GM12878 (cell line): ENCODE data around the gene MARCHF6. TPM values are rescaled to one million over a fixed set of nuclear protein-coding genes. Genes with fewer than 3 reads are reported as not detected.
A peak's percentile ranks its signal among the peaks of the same experiment; 100 is the strongest.

Experiments used
- ATAC-seq: fragments of 200-7000 bp; cut with Tn5 transposase; 3 replicates; pipeline ENCODE4 v1.9.1; 2020; ENCODE audit warnings: mild to moderate bottlenecking, moderate library complexity
- BruUV-seq: library from RNA; stranded (reverse); fragments of 400-500 nt; replicated peaks from 2 replicates; lab custom pipeline; 2021; lab: Mats Ljungman, UMichigan
- CTCF ChIA-PET: fragments of 300-600 bp; sonication (Branson Sonifier 250); formaldehyde crosslinking; extraction: SDS; loops from one replicate; lab custom pipeline; 2021; ENCODE audit warnings: inconsistent platforms; lab: Yijun Ruan, JAX
- POLR2A ChIA-PET: fragments of 350-600 bp; formaldehyde crosslinking; extraction: SDS; loops from one replicate; lab custom pipeline; 2021; ENCODE audit warnings: inconsistent platforms; lab: Charles Lee
- RAD21 ChIA-PET: fragments of 300-600 bp; sonication (Branson Sonifier 250); formaldehyde crosslinking; loops from one replicate; lab custom pipeline; 2023; ENCODE audit warnings: antibody characterized with exemption; ENCODE audit not compliant: unreplicated experiment; lab: Charles Lee
- SMC1A ChIA-PET: fragments of 300-600 bp; sonication (Branson Sonifier 250); formaldehyde crosslinking; loops from one replicate; lab custom pipeline; 2023; ENCODE audit not compliant: unreplicated experiment, uncharacterized antibody; lab: Charles Lee
- DNase-seq: peaks from one replicate; pipeline ENCODE4 v3.0.0-alpha.2; 2011; ENCODE audit warnings: low read depth, low spot score
- FAIRE-seq: peaks from 3 replicates; lab custom pipeline; 2011; peaks lifted over from hg19 to GRCh38; lab: Jason Lieb, UNC
- H2AFZ ChIP-seq: 2 replicates; pipeline ENCODE4 v1.6.0; 2011; ENCODE audit warnings: low read depth, low read length, control low read depth; ENCODE audit not compliant: control insufficient read depth
- H3K27ac ChIP-seq: 2 replicates; pipeline ENCODE4 v1.5.1; 2011; ENCODE audit warnings: control low read depth; ENCODE audit not compliant: control insufficient read depth, insufficient read depth
- H3K27me3 ChIP-seq, 2 experiments: replicated peaks in 1 of 2; 2 replicates each; pipeline versions ENCODE4 v1.6.0 to v1.6.1; 2011; ENCODE audit warnings: low read length in 1 of 2; ENCODE audit not compliant: control insufficient read depth in 2 of 2, insufficient read depth in 2 of 2
- H3K36me3 ChIP-seq, 2 experiments: 2 replicates each; pipeline ENCODE4 v1.5.1; 2011; ENCODE audit warnings: low read length in 1 of 2; ENCODE audit not compliant: control insufficient read depth in 2 of 2, insufficient read depth in 2 of 2
- H3K4me1 ChIP-seq: 2 replicates; pipeline ENCODE4 v1.6.1; 2011; ENCODE audit warnings: mild to moderate bottlenecking, low read length, moderate library complexity, mixed read lengths; ENCODE audit not compliant: control insufficient read depth, insufficient read depth
- H3K4me2 ChIP-seq: 2 replicates; pipeline ENCODE4 v1.6.0; 2011; ENCODE audit warnings: control low read depth; ENCODE audit not compliant: control insufficient read depth, insufficient read depth
- H3K4me3 ChIP-seq: fragments of 200-600 bp; sonication (generic); 2 replicates; pipeline ENCODE4 v1.5.1; 2016
- H3K79me2 ChIP-seq: 2 replicates; pipeline ENCODE4 v1.6.0; 2011; ENCODE audit warnings: low read length; ENCODE audit not compliant: control insufficient read depth, insufficient read depth
- H3K9ac ChIP-seq: 2 replicates; pipeline ENCODE4 v1.8.0; 2011; ENCODE audit warnings: low read length, control low read depth, mixed read lengths; ENCODE audit not compliant: control insufficient read depth, insufficient read depth
- H3K9me3 ChIP-seq: replicated peaks from 3 replicates; pipeline ENCODE4 v1.5.1; 2011; ENCODE audit warnings: mild to moderate bottlenecking, low read length; ENCODE audit not compliant: control insufficient read depth, insufficient read depth
- H4K20me1 ChIP-seq: 2 replicates; pipeline ENCODE4 v1.6.0; 2011; ENCODE audit not compliant: control insufficient read depth, insufficient read depth
- ASH2L ChIP-seq: fragments of 300-600, 200-600 bp; sonication (generic); IDR thresholded peaks from 2 replicates; pipeline ENCODE4 v1.6.1; 2017; ENCODE audit warnings: low read depth, mild to moderate bottlenecking, borderline replicate concordance
- CUX1 ChIP-seq: IDR thresholded peaks from 2 replicates; pipeline ENCODE4 v1.6.1; 2012; ENCODE audit warnings: improper control_type of control experiment, low read depth, low read length; ENCODE audit not compliant: insufficient replicate concordance
- ESRRA ChIP-seq: IDR thresholded peaks from 2 replicates; pipeline ENCODE4 v1.6.1; 2012; ENCODE audit warnings: mild to moderate bottlenecking, low read length, improper control_type of control experiment
- IRF5 ChIP-seq: fragments of 450-650 bp; IDR thresholded peaks from 2 replicates; pipeline ENCODE4 v1.6.1; 2017; ENCODE audit warnings: borderline replicate concordance
- KLF5 ChIP-seq: fragments of 450-650 bp; IDR thresholded peaks from 2 replicates; pipeline ENCODE4 v1.6.1; 2014; ENCODE audit warnings: mild to moderate bottlenecking; ENCODE audit not compliant: partially characterized antibody
- NR2C2 ChIP-seq: IDR thresholded peaks from 2 replicates; pipeline ENCODE4 v1.6.1; 2011; ENCODE audit warnings: borderline replicate concordance, low read depth; ENCODE audit not compliant: control insufficient read depth, insufficient read length
- NRF1 ChIP-seq: conservative IDR thresholded peaks from 2 replicates; pipeline ENCODE4 v1.6.1; 2011; ENCODE audit warnings: mild to moderate bottlenecking, low read depth, low read length, improper control_type of control experiment
- RAD21 ChIP-seq: IDR thresholded peaks from 2 replicates; pipeline ENCODE4 v1.6.1; 2011; ENCODE audit warnings: mild to moderate bottlenecking, low read depth, low read length, moderate library complexity; ENCODE audit not compliant: insufficient read depth
- REST ChIP-seq: IDR thresholded peaks from 2 replicates; pipeline ENCODE4 v1.6.1; 2012; ENCODE audit warnings: mild to moderate bottlenecking, low read depth, low read length
- SMAD5 ChIP-seq: IDR thresholded peaks from 2 replicates; pipeline ENCODE4 v1.6.1; 2016; ENCODE audit warnings: antibody characterized with exemption, low read depth
- SMC3 ChIP-seq: IDR thresholded peaks from 2 replicates; pipeline ENCODE4 v1.6.1; 2011; ENCODE audit warnings: low read length, improper control_type of control experiment, borderline replicate concordance
- ZNF274 ChIP-seq: IDR thresholded peaks from one replicate; pipeline ENCODE4 v1.8.0; 2011; ENCODE audit not compliant: insufficient read length, insufficient read depth
- WGBS: methylation state at CpG from one replicate; pipeline ENCODE4 v1.1.6; 2016; ENCODE audit warnings: low lambda C conversion rate; ENCODE audit not compliant: insufficient replicate concordance, insufficient coverage; ENCODE audit errors: missing lambda C conversion rate; 5-methylcytosine and 5-hydroxymethylcytosine counted together
- in situ Hi-C: fragments of 300-500 bp; cut with MboI; formaldehyde crosslinking; loops from 9 replicates; pipeline ENCODE4 v1.14.3; 2018; ENCODE audit warnings: mixed read lengths
- intact Hi-C: fragments of 100-400 bp; cut with micrococcal nuclease; formaldehyde crosslinking; loops from one replicate; pipeline ENCODE4 v1.14.2; 2022; ENCODE audit not compliant: unreplicated experiment
- polyA plus RNA-seq, 11 experiments: library from polyadenylated mRNA; depleted of rRNA in 4 of 11; unstranded in 6 of 11; stranded (reverse) in 5 of 11; fragments of >200 nt; fragmentation: Nextera tagmentation in 4 of 11; fragmentation: Illumina TruSeq in 1 of 11; extraction: Ambion mirVana in 4 of 11; extraction: Trizol in 1 of 11; gene quantifications; 1 replicate in 1 of 11; 2 replicates in 10 of 11; pipeline versions ENCODE4 v1.2.1 to v1.2.3, GENCODE V29; 2011 to 2016; ENCODE audit warnings: inconsistent platforms in 2 of 11, missing spikeins in 2 of 11, low read depth in 1 of 11
- total RNA-seq, 4 experiments: library from RNA; depleted of rRNA in 3 of 4; stranded (reverse); fragments of >200 nt in 3 of 4; fragmentation: Illumina TruSeq in 1 of 4; extraction: Trizol in 1 of 4; gene quantifications; 2 replicates each; pipeline versions ENCODE4 v1.2.1 to v1.2.3, GENCODE V29; 2013 to 2021

The MARCHF6 gene
- total and polyA plus RNA-seq, 10 of the 15 experiments (the other 5 are each of a cell fraction or from before 2014, with no cell fraction given): 39.1 to 172 (median 61.0) TPM

GRCh38 chr5:10400411-10400810 lies 46.9 kb downstream of the MARCHF6 start (continued):
- no peak for TF ChIP-seq IRF5
- TF ChIP-seq ESRRA: no peak

- Histone ChIP-seq H3K9ac (no peak overlapping the region), H3K27ac (peak overlapping the region; percentile 35; the same call in 1 of the 2 replicates), H3K4me1 (peaks cover 10% of the 10 kb centered on the region; the same call in 1 of the 2 replicates), H3K27me3 (no peaks in the 10 kb centered on the region), H2AFZ (no peak overlapping the region), H3K4me2 (no peak overlapping the region), H4K20me1 (no peaks in the 10 kb centered on the region; the same call in 1 of the 2 replicates), H3K9me3 (no peaks in the 10 kb centered on the region), H3K79me2 (no peaks in the 10 kb centered on the region), H3K4me3 (no peak overlapping the region), H3K36me3 (peaks cover 6 to 26% of the 10 kb centered on the region in 2 experiments)
- no peak for DNase-seq
- POLR2A ChIA-PET: no interaction called here
- ATAC-seq: peak; percentile 53
- 95% methylated on average over 3 of the region's 3 CpGs for WGBS
- SMC1A ChIA-PET: interaction anchor here (1.0 to 1.3 kb wide), 4 partner anchors 16 to 117 kb away, joined by 3 to 4 read pairs (median 3); partner anchors contain the start of gene MARCHF6
- no TSS peak for BruUV-seq
- RAD21 ChIA-PET: interaction anchor here (0.9 kb wide), 1 partner anchor 117 kb away, joined by 5 read pairs; no protein-coding TSS in a partner anchor
- CTCF ChIA-PET: interaction anchor here (0.6 to 1.0 kb wide), 2 partner anchors 44 to 414 kb away, joined by 3 to 4 read pairs; no protein-coding TSS in a partner anchor
- in situ Hi-C loops: no loop called here
- no peak for FAIRE-seq
- intact Hi-C loops: loop anchor here (1.0 to 5.0 kb wide), 2 partner anchors 44 to 117 kb away; no protein-coding TSS in a partner anchor
- TF ChIP-seq NRF1: no peak
- no peak for TF ChIP-seq ZNF274
- TF ChIP-seq REST: no peak
- peak; percentile 26; the same call in 1 of the 2 replicates for TF ChIP-seq RAD21
- TF ChIP-seq KLF5: no peak
- no peak; the same call in 1 of the 2 replicates for TF ChIP-seq SMC3
- TF ChIP-seq SMAD5: no peak
- peak; percentile 88 for TF ChIP-seq CUX1
- no peak for TF ChIP-seq NR2C2
- TF ChIP-seq ASH2L: no peak
These were observed 47.3 kb downstream of the MARCHF6 start for GRCh38 chr5:10400831-10401230.
